HG03139 (cell line): ENCODE data around the gene MYH9.
"Not testable (repeated sequence)": the region's sequence is repeated elsewhere in the genome, so short reads cannot be mapped to it uniquely, and the experiment has no call there.

Source experiments
- ATAC-seq: cut with Tn5 transposase; IDR thresholded peaks from one replicate; pipeline ENCODE4 v1.9.1; 2021; ENCODE audit not compliant: unreplicated experiment

MYH9 gene

DNA sequence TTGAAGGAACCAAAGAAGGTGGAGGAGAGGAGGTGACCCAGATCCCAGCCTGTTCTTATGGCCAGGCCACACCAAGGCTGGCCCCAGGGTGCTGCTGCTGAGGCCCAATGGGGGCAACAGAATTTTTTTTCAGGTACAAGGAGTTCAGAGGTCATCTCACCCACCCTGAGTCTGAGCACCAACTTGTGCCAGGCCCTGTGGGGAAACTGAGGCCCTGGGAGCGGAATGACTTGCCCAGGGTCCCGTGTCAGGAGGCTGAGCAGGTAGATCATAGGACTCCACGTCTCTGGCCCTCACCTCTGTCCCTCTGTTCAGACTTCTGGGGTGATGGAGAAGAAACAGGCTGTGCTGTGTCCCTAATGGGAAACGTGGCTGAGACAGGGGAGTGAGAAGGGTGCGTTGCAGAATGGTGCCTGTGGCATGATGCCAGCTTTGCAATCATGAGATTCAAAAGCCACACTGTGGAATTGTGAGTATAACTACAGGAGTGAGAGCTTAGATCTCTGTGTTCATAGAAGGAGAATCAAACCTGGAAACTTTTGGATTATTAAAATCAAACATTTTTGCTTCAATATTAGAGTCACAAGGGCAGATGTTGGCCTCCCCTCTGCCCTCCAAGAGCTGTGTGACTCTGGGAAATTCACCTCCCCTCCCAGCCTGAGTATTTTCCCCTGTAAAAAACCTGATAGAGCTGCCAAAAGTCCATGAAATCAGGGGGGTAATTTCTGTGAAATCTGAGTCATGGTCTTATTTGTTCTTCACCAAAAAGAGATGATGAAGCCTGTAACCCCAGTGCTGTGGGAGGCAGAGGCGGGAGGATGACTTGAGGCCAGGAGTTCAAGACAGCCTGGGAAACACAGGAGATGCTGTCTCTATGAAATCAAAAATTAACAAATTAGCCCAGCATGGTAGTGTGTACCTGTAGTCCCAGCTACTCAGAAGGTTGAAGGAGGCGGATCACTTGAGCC is 134.0 kb downstream of the MYH9 start:
- no peak for ATAC-seq

DNA sequence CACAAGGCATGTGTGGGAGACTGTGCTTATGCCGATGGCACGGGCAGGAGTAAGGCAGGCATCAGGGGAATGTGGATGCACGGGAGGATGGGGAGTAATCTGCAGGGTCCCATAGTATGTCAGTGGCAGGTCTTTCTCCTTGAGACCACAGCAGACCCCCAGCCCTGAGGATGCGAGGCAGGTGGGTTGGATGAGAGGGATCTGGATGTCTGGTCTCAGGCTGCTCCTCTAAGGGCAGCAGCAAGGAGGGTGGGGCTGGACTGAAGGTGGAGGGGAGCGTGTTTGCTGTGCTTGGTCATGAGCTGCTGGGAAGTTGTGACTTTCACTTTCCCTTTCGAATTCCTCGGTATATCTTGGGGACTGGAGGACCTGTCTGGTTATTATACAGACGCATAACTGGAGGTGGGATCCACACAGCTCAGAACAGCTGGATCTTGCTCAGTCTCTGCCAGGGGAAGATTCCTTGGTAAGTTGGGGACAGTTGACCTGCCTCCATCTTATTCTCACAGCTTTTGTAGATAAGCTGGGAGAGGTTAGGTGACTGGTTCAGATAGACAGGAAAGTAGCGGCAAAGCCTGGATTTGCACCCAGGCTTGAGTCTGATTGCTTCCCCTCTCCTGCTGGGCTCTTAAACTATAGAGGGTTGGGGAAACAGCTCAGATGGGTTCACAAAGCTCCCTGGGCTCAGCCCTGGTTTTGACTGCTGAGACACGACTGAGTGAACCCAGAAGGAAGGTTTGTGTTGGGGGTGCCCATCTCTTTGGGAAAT is 134.8 kb downstream of the MYH9 start, which contains the start of gene APOL1:
APOL1 (plus strand) TSS at position 380 of the 769 bp plus-strand sequence. CDS start 1,823 bp downstream, outside the sequence.
- ATAC-seq, result no peak

DNA sequence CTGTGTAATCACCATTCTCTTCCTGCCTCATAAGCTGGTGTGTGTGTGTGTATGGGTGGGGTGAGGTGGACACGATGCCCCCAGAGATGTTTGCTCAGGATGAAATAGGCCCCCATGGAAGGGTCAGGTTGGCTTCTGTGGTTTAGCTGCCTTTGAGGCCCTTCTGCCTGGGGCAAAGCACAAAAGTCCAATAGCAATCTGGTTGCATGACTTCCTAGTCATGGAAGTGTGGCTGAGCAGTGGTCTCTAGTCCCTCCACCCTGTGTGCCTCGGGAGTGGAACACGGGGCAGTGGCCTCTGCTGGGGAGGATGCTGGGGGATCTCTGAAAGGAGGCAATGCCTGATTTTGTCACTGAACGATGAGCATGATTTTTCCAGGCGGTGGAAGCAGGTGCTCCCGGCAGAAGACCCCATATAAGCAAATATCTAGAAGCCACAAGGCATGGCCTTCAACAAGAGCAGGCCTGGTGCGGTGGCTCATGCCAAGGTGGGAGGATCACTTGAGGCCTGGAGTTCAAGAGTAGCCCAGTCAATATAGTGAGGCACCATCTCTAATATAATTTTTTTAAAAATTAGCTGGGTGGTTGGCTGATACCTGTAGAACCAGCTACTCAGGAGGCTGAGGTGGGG is 135.7 kb downstream of the MYH9 start:
- ATAC-seq, result not testable (repeated sequence)

DNA sequence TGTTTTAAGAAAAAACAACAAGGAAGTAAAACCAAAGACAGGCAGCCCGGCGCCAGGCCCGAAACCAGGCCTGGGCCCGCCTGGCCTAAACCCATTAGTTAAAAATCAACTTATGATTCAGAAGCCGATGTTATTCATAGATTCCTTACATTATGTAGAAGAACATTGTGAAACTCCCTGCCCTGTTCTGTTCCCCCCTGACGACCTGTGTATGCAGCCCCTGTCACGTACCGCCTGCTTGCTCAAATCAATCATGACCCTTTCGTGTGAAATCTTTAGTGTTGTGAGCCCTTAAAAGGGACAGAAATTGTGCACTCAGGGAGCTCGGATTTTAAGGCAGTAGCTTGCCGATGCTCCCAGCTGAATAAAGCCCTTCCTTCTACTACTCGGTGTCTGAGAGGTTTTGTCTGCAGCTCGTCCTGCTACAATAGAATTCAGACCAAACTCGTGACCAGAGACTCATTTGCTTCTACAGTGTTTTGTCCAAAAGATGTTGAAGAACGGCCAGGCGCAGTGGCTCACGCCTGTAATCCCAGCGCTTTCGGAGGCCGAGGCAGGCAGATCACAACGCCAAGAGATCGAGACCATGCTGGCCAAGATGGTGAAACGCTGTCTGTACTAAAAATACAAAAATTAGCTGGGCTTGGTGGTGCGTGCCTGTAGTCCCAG is 137.3 kb downstream of the MYH9 start:
- ATAC-seq, result not testable (repeated sequence)

DNA sequence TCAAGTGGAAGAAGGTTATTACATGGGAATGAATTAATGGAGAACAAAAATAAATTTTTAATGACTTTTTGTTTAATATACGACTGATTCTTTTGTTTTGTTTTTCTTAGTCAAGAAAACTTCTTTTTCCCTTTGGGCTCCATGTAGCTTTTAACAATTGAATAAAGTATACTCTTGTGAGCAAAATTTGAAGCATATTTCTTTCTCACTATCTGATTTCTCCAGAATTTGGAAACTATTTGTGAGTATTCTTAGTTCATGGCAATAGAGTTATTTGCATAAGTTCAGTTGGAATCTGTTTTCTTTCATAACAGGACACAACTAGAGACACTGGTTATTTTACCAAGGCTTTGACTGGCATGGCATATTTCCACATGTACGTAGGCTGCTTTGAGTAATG is 138.6 kb downstream of the MYH9 start:
- no peak for ATAC-seq

DNA sequence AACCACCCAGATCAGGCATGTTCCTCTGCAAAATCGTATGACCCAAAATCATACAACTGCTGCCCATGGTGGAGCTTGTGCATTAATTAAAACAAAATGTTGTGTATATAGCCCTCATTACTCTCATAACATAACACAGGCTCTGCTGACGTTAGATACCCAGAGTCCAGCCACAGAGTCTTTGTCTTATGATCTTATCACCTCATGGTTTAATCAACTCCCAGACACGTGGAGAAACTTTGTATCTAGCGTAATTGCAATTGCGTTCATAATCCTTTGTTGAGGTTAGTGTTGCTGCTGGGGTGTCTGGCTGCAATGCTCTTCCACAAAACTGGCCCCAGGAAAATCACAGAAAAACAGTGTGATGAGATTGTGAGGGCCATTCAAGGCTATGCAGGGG is 139.8 kb downstream of the MYH9 start:
- ATAC-seq, result no peak

DNA sequence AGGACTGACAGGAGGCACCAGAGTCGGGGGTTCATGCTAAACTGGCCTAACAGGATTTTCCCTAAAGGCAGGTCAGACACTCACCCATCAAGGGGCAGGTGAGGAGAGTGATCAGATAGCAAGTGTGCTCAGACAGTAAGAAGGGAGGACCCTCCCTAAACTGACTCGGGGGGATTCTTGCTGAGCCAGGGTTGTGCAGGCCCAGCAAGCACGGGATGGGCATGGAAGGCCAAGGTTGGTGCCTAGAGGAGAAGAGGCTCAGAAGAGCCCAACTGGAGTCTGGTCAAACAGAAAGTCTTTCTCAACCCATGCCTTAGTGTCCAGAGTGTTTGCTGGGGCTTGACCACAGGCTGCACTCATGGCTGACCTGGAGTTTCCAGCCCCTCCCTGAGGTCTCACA is 141.0 kb downstream of the MYH9 start:
- no peak for ATAC-seq

DNA sequence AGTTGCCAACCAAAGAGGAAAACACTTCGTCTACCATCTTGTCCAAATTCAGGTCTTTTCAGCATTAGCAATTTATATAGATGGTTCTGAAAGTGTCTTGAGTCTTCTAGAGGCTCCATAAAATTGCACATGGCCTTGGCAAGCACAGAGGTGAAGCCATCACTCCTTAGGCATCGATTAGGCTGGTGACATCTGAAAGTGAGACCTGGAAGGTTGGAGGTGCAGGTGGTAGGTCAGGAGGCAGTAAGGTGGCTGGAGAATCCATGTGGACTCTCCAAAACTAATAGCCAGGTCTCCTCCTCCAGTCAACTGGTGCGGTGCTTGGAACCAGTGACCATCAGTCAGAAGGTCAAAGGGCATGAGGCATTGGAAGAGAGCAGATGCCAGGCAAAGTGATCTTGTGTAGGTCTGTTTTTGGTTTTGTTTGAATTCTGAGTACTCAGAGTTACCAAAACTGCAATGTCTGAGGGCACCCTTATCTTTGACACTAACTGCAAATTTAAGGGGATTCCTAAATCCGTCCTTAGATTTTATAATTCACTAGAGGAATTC is 141.9 kb downstream of the MYH9 start:
- no peak for ATAC-seq

DNA sequence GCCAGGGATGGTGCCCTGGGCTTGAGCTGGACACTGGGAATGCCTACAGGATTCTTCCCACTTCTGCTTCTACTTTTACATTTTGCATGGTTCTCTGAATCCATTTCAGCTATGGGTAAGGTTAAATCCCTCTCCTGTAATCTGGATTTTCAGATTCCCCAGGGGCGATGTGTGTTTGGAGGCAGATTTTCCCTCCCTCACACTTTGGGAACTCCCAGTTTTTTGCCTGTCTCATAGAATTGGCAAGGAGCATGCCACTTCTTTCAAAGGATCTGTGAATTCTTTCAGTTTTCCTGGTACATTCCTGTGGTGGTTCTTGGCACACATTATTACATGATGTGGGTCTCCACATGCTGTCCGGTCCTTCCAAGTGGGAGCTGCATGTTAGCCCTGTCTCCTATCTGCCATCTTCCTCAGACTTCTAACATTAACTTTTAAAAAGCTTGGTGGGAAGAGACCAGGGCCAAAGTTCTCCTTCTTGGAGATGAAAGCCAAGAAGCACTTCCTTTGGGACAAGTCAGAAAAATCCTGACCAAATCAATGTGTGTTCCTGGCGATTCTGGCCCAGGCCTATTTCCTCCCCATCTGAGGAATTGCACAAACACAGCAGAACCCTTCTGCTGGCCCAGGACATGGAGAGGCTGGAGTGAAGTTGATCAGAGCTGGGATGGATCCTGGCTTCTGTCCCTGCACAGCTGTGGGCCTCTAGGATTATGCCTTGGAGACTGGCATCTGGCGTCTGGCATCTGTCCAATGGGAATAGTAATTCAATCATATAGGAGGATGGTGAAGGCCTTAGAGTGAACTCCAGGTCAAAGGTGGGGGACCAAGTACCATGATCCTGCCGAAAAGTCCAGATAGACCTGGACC is 143.0 kb downstream of the MYH9 start:
- no peak for ATAC-seq

DNA sequence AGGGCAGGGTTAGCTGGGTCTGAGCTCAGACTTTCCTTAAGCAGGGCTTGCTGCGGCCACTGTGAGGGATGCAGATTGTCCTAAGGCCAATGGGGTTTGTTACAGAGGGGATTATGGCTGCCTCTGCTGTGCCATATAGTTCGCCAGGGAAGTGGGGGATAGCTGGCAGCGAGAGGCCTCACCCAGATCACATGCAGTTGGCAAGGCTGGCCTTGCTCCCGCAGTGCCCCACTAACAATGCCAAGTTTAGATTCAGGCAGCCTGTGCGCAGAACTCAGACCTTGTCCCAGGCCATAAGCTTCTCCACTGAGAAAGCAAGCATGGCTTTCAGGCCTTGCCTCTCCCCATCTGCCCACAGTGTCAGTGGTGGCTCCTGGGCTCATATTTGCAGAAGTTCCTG is 143.8 kb downstream of the MYH9 start:
- no peak for ATAC-seq

DNA sequence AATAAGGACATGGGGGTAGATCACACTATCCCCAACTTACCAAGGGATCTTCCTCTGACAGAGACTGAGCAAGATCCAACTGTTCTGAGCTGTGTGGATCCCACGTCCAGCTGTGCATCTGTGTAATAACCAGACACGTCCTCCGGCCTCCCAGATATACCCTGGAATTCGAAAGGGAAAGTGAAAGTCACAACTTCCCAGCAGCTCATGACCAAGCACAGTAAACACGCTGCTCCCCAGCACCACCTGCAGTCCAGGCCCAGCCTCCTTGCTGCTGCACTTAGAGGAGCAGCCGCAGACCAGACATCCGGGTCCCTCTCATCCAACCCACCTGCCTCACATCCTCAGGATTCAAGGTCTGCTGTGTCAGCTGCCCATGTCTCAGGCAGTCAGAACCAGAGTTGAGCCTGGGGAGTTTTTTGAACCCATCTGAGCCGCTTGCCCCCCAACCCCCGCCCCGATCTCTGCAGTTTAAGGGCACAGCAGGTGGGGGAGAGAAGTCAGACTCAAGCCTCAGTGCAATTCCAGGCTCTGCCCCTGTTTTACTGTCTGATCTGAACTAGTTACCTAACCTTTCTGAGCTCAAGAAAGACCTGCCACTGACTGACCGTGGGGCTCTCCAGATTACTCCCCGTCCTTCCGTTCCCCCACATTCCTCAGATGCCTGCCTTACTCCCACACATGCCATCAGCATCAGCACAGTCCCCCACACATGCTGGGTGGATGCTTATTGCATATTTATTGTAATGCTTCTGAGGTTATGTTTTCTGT is 148.2 kb downstream of the MYH9 start, which contains the start of gene APOL2:
APOL2 (minus strand) TSS at position 127 of the 771 bp plus-strand sequence. CDS start 6,365 bp downstream, outside the sequence.
- ATAC-seq, result peak; percentile 85

DNA sequence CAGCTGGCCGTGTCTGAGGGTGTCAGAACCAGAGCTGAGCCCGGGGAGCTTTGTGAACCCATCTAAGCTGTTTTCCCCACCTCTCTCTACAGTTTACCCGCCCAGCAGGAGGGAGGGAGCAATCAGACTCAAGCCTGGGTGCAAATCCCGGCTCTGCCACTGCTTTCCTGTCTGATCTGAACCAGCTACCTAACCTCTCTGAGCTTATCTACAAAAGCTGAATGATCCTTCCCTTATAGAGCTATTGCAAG is 148.7 kb downstream of the MYH9 start:
- ATAC-seq, result peak; percentile 6

DNA sequence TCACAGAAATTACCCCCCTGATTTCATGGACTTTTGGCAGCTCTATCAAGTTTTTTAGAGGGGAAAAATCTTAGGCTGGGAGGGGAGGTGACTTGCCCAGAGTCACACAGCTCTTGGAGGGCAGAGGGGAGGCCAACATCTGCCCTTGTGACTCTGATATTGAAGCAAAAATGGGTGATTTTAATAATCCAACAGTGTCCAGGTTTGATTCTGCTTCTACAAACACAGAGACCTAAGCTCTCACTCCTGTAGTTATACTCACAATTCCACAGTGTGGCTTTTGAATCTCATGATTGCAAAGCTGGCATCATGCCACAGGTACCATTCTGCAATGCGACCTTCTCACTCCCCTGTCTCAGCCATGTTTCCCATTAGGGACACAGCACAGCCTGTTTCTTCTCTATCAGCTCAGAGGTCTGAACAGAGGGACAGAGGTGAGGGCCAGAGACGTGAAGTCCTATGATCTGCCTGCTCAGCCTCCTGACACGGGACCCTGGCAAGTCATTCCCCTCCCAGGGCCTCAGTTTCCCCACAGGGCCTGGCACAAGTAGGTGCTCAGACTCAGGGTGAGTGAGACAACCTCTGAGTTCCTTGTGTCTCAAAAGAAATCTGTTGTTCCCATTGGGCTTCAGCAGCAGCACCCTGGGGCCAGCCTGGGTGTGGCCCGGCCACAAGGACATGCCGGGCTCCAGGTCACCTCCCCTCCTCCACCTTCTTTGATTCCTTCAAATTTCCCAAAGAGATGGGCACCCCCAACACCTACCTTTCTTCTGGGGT is 149.2 kb downstream of the MYH9 start:
- ATAC-seq, result no peak

DNA sequence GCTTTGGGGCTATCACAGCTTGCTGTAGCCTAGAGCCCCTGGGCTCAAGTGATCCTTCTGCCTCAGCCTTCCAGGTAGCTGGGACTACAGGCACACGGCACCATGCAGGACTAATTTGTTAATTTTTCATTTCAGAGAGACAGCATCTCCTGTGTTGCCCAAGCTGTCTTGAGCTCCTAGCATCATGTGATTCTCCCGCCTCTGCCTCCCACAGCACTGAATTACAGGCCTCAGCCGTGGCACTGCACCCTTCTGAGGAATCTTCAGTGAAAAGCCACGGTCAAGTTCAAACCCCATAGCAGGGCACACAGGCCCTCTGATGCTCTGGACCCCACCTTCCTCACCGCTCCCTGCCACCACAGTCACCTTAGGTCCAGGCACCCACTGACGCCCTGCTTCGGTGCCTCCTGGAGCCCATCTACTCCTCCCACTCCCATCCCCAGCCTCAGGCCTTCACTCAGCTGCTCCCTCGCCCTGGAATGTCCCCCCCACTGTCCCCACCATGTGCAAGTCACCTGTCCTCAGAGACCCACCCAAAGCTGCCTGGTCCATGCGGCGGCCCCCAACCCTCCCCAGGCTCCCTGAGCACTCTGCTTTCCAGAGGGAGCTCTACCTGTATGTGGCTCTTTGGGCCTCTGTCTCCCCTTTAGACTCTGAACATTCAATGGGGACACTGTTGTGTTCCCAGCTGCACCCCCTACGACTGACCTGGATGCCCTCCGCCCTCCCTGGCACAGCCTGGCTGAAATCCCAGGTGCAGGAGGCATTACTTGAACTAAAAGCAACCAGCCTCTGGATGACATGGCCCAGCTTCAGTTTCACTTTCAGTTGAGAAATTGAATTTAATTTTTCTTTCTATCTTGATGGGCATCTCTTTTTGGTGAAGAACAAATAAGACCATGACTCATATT is 150.1 kb downstream of the MYH9 start:
- no peak for ATAC-seq

DNA sequence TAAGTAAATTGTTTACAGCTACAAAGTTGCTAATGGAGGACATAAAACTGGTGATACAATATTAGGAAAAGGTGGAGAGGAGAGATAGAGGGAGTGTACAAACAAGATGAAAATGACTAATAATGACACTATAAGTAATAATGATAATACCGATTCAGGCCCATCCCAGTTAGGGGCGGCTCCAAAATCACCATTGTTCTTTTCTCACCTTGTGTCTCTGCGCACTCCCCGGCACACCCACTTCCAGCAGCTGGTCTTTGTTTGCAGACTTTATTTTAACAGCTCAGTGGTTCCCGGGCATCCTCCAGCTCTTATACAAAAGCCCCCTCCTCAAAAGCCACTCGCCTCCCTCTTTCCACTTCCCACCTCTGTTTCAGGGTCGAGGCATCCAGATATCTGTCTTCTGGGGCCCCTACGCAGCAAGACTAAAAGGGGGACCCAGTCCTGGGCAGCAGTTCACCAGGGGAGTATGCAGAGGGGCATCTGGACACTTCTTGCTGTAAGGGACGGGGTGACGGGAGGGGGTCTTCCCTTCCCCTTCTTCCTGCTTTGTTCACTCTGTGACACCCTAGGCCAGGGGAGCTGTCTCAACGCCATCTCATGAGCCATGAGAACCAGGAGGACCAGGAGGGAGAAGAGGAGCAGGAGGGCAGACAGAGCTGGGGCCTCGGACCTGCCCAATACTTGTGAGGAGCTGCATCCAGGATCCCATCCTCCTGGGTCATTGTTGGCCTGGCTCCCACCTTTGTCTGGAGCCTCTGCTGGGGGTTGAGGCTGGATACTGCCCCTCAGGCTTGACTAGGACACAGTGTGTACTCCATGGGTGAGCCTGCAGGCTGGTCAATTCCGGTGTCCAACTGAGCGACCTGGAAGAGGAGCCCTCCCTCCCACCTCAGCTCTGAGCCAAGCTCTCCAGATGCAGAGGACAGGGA is 151.1 kb downstream of the MYH9 start:
- no peak for ATAC-seq

DNA sequence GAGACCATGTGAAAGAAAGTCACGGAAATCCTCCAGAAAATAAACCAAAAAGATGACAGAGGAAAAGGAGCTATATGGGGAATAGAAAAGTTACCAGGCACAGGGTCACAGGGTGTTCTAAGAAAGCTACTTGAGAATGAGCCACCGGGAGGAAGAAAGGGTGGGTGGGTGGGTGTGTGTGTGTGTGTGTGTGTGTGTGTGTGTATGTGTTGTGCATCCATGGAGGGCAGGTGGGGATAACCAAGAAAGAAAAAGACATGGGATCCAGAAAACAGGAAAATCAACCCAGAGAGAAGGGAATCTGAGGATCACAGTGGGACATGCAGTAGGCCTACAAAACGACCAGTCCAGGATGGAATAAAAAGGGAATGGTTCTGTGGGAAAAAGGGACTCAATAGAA is 152.2 kb downstream of the MYH9 start:
- ATAC-seq, result no peak
